WERI-Rb-1 (cell line): Measurements from ENCODE around the gene WDR35.
A peak's percentile ranks its signal among the peaks of the same experiment; 100 is the strongest.

Experiments used
- DNase-seq: peaks from one replicate; pipeline ENCODE4 v3.0.0-alpha.2; 2020
- H3K27ac ChIP-seq: fragments of 250-450 bp; sonication (Bioruptor Pico); 2 replicates; pipeline ENCODE4 v1.5.1; 2020; ENCODE audit warnings: mild to moderate bottlenecking, moderate library complexity
- H3K27me3 ChIP-seq: fragments of 250-450 bp; sonication (Bioruptor Pico); 2 replicates; pipeline ENCODE4 v1.5.1; 2021; ENCODE audit warnings: mild to moderate bottlenecking, low read depth, moderate library complexity; ENCODE audit not compliant: insufficient read depth, severe bottlenecking
- H3K36me3 ChIP-seq: fragments of 250-450 bp; sonication (Bioruptor Pico); 2 replicates; pipeline ENCODE4 v1.5.1; 2020; ENCODE audit warnings: mild to moderate bottlenecking, moderate library complexity
- H3K4me3 ChIP-seq: 2 replicates; pipeline ENCODE4 v1.5.1; 2011; ENCODE audit warnings: low read depth, mild to moderate bottlenecking, control low read depth, low read length
- H3K9me3 ChIP-seq: fragments of 250-450 bp; sonication (Bioruptor Pico); 2 replicates; pipeline ENCODE4 v1.5.1; 2021; ENCODE audit warnings: mild to moderate bottlenecking, moderate library complexity; ENCODE audit not compliant: severe bottlenecking
- TF ChIP-seq, protein P1 (sequence below): IDR thresholded peaks from 2 replicates; pipeline ENCODE4 v1.5.1; 2011; ENCODE audit warnings: low read depth, mild to moderate bottlenecking, control low read depth, inconsistent platforms, low read length

The WDR35 gene

GRCh38 chr2:19989667-19990415 lies at the start of gene WDR35:
TSS of gene WDR35 (minus strand) at chr2:19990105. CDS start at chr2:19990015, 90 bp downstream.
- Histone ChIP-seq H3K27ac (peak within 1 kb of the TSS; percentile 77), H3K9me3 (no peaks in the 10 kb centered on the region), H3K36me3 (peaks cover 24% of the 10 kb centered on the region), H3K4me3 (peak within 1 kb of the TSS; percentile 66), H3K27me3 (no peaks in the 10 kb centered on the region)
- TF ChIP-seq, protein P1, sequence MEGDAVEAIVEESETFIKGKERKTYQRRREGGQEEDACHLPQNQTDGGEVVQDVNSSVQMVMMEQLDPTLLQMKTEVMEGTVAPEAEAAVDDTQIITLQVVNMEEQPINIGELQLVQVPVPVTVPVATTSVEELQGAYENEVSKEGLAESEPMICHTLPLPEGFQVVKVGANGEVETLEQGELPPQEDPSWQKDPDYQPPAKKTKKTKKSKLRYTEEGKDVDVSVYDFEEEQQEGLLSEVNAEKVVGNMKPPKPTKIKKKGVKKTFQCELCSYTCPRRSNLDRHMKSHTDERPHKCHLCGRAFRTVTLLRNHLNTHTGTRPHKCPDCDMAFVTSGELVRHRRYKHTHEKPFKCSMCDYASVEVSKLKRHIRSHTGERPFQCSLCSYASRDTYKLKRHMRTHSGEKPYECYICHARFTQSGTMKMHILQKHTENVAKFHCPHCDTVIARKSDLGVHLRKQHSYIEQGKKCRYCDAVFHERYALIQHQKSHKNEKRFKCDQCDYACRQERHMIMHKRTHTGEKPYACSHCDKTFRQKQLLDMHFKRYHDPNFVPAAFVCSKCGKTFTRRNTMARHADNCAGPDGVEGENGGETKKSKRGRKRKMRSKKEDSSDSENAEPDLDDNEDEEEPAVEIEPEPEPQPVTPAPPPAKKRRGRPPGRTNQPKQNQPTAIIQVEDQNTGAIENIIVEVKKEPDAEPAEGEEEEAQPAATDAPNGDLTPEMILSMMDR, result no peak
- peak; percentile 97 for DNase-seq

- Histone ChIP-seq H3K27ac (no peak overlapping the region), H3K4me3 (no peak overlapping the region), H3K9me3 (no peaks in the 10 kb centered on the region), H3K36me3 (peaks cover 89% of the 10 kb centered on the region), H3K27me3 (no peaks in the 10 kb centered on the region)
- TF ChIP-seq, protein P1, result no peak
- no peak for DNase-seq
Measured at GRCh38 chr2:20037660-20038059, 47.8 kb upstream of the WDR35 start.

DNA sequence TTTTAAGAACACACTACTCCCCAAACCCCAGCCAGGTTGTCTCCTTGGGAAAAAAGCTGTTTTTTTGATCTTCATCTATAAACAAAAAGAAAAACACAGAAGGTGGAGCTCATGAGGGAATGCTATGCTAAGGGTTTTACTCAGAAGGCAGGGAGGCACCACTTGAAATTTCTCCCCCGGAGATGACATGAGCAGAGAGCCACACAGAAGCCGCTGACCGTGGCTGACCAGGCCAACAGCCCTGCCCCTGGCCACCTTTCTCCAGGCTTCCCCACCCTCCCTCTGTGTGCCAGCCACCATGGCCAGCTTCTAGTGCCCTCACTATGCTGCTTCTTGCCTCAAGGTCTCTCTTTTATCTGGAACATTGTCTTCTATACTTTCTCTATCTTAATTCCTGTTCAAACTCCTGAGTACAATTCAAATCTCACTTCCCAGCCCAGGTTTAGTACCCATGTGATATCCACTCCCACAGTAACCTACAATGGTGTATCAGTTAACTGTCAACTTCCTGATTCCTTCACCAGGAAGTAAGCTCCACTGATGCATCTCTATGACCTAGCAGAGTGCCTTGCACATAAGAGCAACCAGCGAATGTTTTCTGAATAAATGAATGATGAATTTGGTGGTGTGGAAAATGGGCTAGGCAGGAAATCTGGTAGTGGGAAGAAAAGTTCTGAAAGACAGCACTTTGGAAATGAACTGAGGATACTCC lies 46.2 kb upstream of the WDR35 start:
- H3K4me3 ChIP-seq, result no peak overlapping the region
- H3K27me3 ChIP-seq, result no peaks in the 10 kb centered on the region
- TF ChIP-seq, protein P1, result no peak
- no peak for DNase-seq
- no peak overlapping the region for H3K27ac ChIP-seq
- no peaks in the 10 kb centered on the region for H3K9me3 ChIP-seq
- H3K36me3 ChIP-seq, result peaks cover 98% of the 10 kb centered on the region

- no peaks in the 10 kb centered on the region for H3K27me3 ChIP-seq
- TF ChIP-seq, protein P1, result no peak
- peaks cover 100% of the 10 kb centered on the region for H3K36me3 ChIP-seq
- no peak overlapping the region for H3K4me3 ChIP-seq
- no peak overlapping the region for H3K27ac ChIP-seq
- no peak for DNase-seq
- no peaks in the 10 kb centered on the region for H3K9me3 ChIP-seq
Measured at GRCh38 chr2:20034821-20035220, 44.9 kb upstream of the WDR35 start.

DNA sequence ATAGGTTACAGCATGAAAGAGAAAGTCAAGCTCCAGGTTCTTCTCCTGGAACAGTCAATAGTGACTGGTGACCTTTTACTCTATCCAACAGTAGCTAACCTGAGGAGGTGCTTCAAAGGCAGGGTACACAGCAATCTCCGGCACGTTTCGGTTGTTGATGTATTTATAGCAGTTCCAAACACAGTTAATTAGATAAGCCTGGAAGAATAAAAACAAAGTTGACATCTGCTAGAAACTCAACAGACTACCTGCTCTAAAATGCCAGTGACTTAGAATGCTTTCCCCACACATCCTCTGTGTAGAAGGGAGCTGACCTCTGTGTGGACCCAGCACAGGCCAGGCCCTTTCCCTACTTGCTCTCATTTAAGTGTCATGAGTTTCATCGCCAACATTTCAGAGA lies 44.3 kb upstream of the WDR35 start:
- no peak for DNase-seq

More for the DNA sequence above, 44.3 kb upstream of the WDR35 start:
- Histone ChIP-seq H3K9me3 (no peaks in the 10 kb centered on the region), H3K27ac (no peak overlapping the region), H3K36me3 (peaks cover 99% of the 10 kb centered on the region), H3K4me3 (no peak overlapping the region), H3K27me3 (no peaks in the 10 kb centered on the region)
- TF ChIP-seq, protein P1, result no peak
